HAP-1 (cell line): ENCODE data around the gene SERPINA1.
"Not testable (repeated sequence)": the region's sequence is repeated elsewhere in the genome, so short reads cannot be mapped to it uniquely, and the experiment has no call there.

ENCODE experiments used
- DNase-seq, 2 experiments: peaks; one replicate each; pipeline ENCODE4 v3.0.0-alpha.2; 2016 to 2020; ENCODE audit warnings: low spot score in 2 of 2
- H3K27me3 ChIP-seq: fragments of 250-450 bp; sonication (Bioruptor Pico); 2 replicates; pipeline ENCODE4 v1.5.1; 2020; ENCODE audit warnings: low read depth, mild to moderate bottlenecking, moderate library complexity
- H3K36me3 ChIP-seq: fragments of 250-450 bp; sonication (Bioruptor Pico); replicated peaks from 2 replicates; pipeline ENCODE4 v1.5.1; 2020; ENCODE audit warnings: mild to moderate bottlenecking
- H3K4me1 ChIP-seq: fragments of 250-450 bp; sonication (Bioruptor Pico); 2 replicates; pipeline ENCODE4 v1.5.1; 2020; ENCODE audit warnings: mild to moderate bottlenecking
- H3K4me3 ChIP-seq: fragments of 250-450 bp; sonication (Bioruptor Pico); 2 replicates; pipeline ENCODE4 v1.5.1; 2020; ENCODE audit warnings: mild to moderate bottlenecking, moderate library complexity
- H3K9me3 ChIP-seq: fragments of 250-450 bp; sonication (Bioruptor Pico); 2 replicates; pipeline ENCODE4 v1.5.1; 2020; ENCODE audit warnings: mild to moderate bottlenecking, moderate library complexity
- in situ Hi-C: fragments of 300-500 bp; cut with MboI; formaldehyde crosslinking; loops from 3 replicates; pipeline ENCODE4 v1.14.3; 2020; ENCODE audit warnings: low sequenced_read_pairs, inconsistent platforms, mixed read lengths

The SERPINA1 gene

DNA sequence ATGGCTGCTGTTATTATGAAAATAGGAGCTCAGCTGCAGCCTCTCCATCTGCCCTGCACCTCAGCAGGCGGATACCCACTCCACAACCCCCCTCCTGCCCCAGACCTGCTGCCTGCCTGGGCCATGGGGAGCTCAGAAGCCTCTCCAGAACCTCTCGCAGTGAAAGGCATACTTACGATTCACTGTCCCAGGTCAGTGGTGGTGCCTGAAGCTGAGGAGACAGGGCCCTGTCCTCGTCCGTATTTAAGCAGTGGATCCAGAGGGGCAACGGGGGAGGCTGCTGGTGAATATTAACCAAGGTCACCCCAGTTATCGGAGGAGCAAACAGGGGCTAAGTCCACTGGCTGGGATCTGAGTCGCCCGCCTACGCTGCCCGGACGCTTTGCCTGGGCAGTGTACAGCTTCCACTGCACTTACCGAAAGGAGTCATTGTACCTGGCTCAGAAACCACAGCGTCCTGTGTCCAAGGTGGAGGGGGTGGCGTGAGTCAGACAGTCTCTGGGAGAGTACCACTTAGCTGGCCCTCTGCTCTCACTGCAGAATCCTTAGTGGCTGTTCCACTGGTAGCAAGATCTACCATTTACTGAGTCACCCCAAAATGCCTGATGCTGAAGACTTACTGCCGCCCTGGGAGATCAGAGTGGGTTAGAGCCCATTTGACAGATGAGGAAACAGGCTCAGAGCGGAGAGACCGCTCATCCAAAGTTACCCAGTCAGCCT lies at the start of gene SERPINA1:
SERPINA1 (minus strand) TSS at position 219 of the 720 bp plus-strand sequence. CDS start 5,365 bp downstream, outside the sequence.
- H3K9me3 ChIP-seq: no peaks in the 10 kb centered on the region
- no peaks in the 10 kb centered on the region for H3K27me3 ChIP-seq
- no peak within 1 kb of the TSS for H3K4me3 ChIP-seq
- no peaks in the 10 kb centered on the region for H3K4me1 ChIP-seq
- in situ Hi-C loops: no loop called here
- DNase-seq: no peak
- H3K36me3 ChIP-seq: no peaks in the 10 kb centered on the region

- H3K36me3 ChIP-seq: no peaks in the 10 kb centered on the region
- H3K4me1 ChIP-seq: peaks cover 2% of the 10 kb centered on the region
- no peaks in the 10 kb centered on the region for H3K9me3 ChIP-seq
- no peaks in the 10 kb centered on the region for H3K27me3 ChIP-seq
- DNase-seq: no peak
- in situ Hi-C loops: no loop called here
- no peak overlapping the region for H3K4me3 ChIP-seq
Observed at GRCh38 chr14:94428610-94429009, 40.2 kb upstream of the SERPINA1 start.

- no peaks in the 10 kb centered on the region for H3K9me3 ChIP-seq
- no peak overlapping the region for H3K4me3 ChIP-seq
- H3K36me3 ChIP-seq: no peaks in the 10 kb centered on the region
- no peak for DNase-seq
- in situ Hi-C loops: no loop called here
- no peaks in the 10 kb centered on the region for H3K27me3 ChIP-seq
- peaks cover 8% of the 10 kb centered on the region for H3K4me1 ChIP-seq
Observed at GRCh38 chr14:94427016-94427613, 38.7 kb upstream of the SERPINA1 start.

GRCh38 chr14:94426526-94426925 lies 38.1 kb upstream of the SERPINA1 start:
- H3K4me1 ChIP-seq: peaks cover 8% of the 10 kb centered on the region
- H3K4me3 ChIP-seq: no peak overlapping the region
- no peaks in the 10 kb centered on the region for H3K27me3 ChIP-seq
- in situ Hi-C loops: no loop called here
- no peaks in the 10 kb centered on the region for H3K36me3 ChIP-seq
- no peaks in the 10 kb centered on the region for H3K9me3 ChIP-seq
- DNase-seq: no peak

DNA sequence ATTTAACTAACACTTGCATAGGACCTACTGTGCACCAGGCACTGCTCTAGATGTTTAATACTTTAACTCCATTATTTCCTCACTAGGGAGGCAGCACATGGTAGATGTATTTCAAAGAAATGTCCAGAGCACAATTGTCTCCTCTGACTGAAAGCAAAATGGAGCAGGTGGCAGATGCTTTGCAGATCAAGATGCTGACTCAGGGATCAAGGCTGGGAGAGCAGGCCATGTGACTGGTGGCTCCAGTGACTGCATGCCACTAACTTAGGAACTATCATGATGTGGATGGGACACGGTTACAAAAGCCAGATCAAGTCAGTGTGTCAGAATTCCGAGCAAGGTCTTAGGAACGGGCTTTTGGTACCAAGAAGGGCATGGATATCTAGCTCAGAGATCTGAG lies 36.0 kb upstream of the SERPINA1 start:
- Histone ChIP-seq H3K27me3 (no peaks in the 10 kb centered on the region), H3K4me3 (no peak overlapping the region), H3K9me3 (no peaks in the 10 kb centered on the region), H3K4me1 (peaks cover 8% of the 10 kb centered on the region), H3K36me3 (no peaks in the 10 kb centered on the region)
- DNase-seq: no peak
- in situ Hi-C loops: no loop called here

DNA sequence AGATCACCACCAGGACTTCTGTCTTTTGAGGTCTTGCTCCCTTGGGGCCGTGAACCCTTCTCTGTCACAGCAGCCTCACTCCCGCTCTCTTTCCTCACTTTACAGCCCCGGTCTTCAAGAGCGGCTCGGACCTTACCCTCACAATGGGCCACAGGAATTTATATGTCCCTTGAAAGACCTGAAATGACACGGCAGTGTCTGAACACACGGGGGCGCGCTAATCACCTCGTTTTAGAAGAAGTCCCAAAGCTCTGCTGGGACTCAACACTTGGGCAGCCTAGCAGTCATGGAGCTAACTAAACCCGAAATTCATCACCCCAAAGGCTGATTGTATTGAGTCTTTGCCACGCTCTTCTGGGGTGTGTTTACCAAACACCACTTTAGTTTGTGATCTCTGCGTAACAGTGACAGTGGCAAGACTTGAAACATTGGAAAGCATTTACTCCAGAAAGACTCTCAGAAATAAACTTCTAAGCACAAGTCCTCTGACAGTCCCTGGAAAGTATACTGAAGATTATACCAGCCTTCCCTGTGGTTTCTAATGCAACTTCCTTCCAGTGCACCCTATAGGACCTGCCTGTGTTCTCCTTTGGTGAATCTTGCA lies 35.2 kb upstream of the SERPINA1 start:
- peak; percentile 80 to 92 for DNase-seq
- in situ Hi-C loops: no loop called here
- peaks cover 8% of the 10 kb centered on the region for H3K4me1 ChIP-seq
- no peaks in the 10 kb centered on the region for H3K27me3 ChIP-seq
- no peaks in the 10 kb centered on the region for H3K36me3 ChIP-seq
- no peak overlapping the region for H3K4me3 ChIP-seq
- no peaks in the 10 kb centered on the region for H3K9me3 ChIP-seq

GRCh38 chr14:94421316-94421715 lies 32.9 kb upstream of the SERPINA1 start:
- H3K4me3 ChIP-seq: no peak overlapping the region
- peaks cover 3% of the 10 kb centered on the region; the same call in 1 of the 2 replicates for H3K9me3 ChIP-seq
- H3K4me1 ChIP-seq: peaks cover 8% of the 10 kb centered on the region
- H3K27me3 ChIP-seq: no peaks in the 10 kb centered on the region
- no peak for DNase-seq
- H3K36me3 ChIP-seq: no peaks in the 10 kb centered on the region
- in situ Hi-C loops: no loop called here

- H3K4me1 ChIP-seq, in situ Hi-C loops, H3K27me3 ChIP-seq, H3K9me3 ChIP-seq, DNase-seq, H3K4me3 ChIP-seq, H3K36me3 ChIP-seq: not testable (repeated sequence)
Observed at GRCh38 chr14:94417497-94418205, 29.2 kb upstream of the SERPINA1 start.

- Histone ChIP-seq H3K4me1 (peaks cover 10% of the 10 kb centered on the region), H3K27me3 (no peaks in the 10 kb centered on the region), H3K9me3 (peaks cover 1% of the 10 kb centered on the region; the same call in 1 of the 2 replicates), H3K4me3 (no peak overlapping the region), H3K36me3 (no peaks in the 10 kb centered on the region)
- in situ Hi-C loops: no loop called here
- DNase-seq: peak in 1 of 2 experiments; percentile 28
Observed at GRCh38 chr14:94412671-94413638, 24.6 kb upstream of the SERPINA1 start.

DNA sequence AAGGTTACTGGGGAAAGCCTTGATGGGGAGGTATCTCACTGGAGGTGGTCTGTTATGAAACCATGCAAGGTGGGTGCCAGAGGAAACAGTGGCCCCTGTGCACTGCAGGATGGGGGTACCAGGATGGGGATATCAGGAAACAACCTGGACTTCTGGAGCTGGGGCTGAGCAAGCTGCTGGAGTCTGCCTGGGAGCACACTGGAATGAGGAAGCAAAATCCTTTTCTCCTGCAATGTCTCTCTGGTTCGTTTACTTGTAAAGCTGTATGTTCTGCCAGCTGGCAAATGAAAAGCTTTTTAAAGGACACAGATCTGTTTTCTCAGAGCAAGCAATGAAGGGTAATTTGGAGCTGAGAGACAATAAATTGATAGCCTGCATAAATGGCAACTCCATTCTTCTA lies 23.2 kb upstream of the SERPINA1 start:
- in situ Hi-C loops: no loop called here
- H3K4me1 ChIP-seq: peaks cover 18% of the 10 kb centered on the region
- no peaks in the 10 kb centered on the region; the same call in 1 of the 2 replicates for H3K9me3 ChIP-seq
- no peak for DNase-seq
- H3K27me3 ChIP-seq: no peaks in the 10 kb centered on the region
- H3K4me3 ChIP-seq: no peak overlapping the region
- no peaks in the 10 kb centered on the region for H3K36me3 ChIP-seq

- DNase-seq, H3K36me3 ChIP-seq, H3K27me3 ChIP-seq, in situ Hi-C loops, H3K9me3 ChIP-seq, H3K4me3 ChIP-seq: not testable (repeated sequence)
- H3K4me1 ChIP-seq: peaks cover 18% of the 10 kb centered on the region
Observed at GRCh38 chr14:94409430-94409829, 21.0 kb upstream of the SERPINA1 start.

DNA sequence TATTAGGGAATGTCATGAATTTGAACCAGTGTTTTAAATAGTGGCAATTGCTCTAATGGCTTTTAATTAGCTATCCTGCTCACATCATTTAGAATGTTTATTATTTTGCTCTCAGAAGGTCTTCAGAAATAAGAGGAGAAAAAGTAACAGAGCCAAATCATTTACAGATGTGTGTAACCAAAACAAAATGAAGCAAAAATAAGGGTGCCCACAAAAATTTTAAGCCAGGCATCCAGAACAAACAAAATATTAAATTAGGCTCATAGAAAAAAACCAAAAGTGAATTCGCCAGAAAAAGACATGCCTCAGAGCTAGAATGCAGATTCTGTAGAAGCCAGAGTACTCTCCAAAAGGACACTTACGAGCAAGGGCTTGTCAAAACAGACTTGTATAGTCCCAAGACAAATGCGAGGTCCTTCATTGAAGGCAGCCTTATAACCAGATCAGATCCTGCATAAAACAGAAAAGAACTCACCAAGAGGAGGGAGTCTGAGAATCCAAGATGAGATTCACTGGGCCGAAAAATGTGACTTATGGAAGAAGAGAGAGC lies 20.2 kb upstream of the SERPINA1 start:
- in situ Hi-C loops: no loop called here
- H3K36me3 ChIP-seq: no peaks in the 10 kb centered on the region
- H3K4me1 ChIP-seq: peaks cover 18% of the 10 kb centered on the region
- H3K27me3 ChIP-seq: no peaks in the 10 kb centered on the region
- no peak for DNase-seq
- H3K4me3 ChIP-seq: no peak overlapping the region
- peaks cover 2% of the 10 kb centered on the region; the same call in 1 of the 2 replicates for H3K9me3 ChIP-seq

- DNase-seq: peak in 1 of 2 experiments; percentile 60
- in situ Hi-C loops: no loop called here
- H3K27me3 ChIP-seq: no peaks in the 10 kb centered on the region
- peaks cover 2% of the 10 kb centered on the region; the same call in 1 of the 2 replicates for H3K9me3 ChIP-seq
- peaks cover 18% of the 10 kb centered on the region for H3K4me1 ChIP-seq
- H3K4me3 ChIP-seq: no peak overlapping the region
- H3K36me3 ChIP-seq: no peaks in the 10 kb centered on the region
Observed at GRCh38 chr14:94407906-94408305, 19.5 kb upstream of the SERPINA1 start.
